NB4 (cell line): Measurements from ENCODE around the gene GARS1.

ENCODE experiments used
- POLR2A ChIP-seq: IDR thresholded peaks from 2 replicates; pipeline ENCODE4 v1.6.1; 2011; ENCODE audit warnings: mild to moderate bottlenecking; ENCODE audit not compliant: insufficient read length; ENCODE audit errors: extremely low read depth
- TF ChIP-seq, protein P1 (sequence below): IDR thresholded peaks from one replicate; pipeline ENCODE4 v1.5.1; 2012; ENCODE audit warnings: low read depth, low read length

DNA sequence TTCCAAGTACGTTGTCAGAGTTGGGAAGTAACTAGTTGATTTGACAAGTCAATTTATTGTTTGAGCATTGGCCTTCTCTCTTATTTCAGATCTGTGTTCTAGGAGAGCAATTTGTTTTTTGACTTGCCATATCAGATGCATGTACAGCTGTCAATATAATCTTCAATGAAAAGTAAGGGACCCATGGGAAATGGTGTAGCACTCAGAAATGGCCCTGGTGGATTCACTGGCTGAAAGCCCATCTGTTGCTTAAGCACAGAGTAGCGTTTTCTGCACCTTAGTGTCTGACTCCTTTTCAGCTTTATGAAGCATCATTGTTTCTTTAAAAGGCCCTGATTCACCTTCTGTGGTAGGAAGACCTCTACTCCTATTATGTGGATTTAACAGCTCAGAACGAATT, 10.2 kb downstream of the GARS1 start:
- TF ChIP-seq, protein P1, sequence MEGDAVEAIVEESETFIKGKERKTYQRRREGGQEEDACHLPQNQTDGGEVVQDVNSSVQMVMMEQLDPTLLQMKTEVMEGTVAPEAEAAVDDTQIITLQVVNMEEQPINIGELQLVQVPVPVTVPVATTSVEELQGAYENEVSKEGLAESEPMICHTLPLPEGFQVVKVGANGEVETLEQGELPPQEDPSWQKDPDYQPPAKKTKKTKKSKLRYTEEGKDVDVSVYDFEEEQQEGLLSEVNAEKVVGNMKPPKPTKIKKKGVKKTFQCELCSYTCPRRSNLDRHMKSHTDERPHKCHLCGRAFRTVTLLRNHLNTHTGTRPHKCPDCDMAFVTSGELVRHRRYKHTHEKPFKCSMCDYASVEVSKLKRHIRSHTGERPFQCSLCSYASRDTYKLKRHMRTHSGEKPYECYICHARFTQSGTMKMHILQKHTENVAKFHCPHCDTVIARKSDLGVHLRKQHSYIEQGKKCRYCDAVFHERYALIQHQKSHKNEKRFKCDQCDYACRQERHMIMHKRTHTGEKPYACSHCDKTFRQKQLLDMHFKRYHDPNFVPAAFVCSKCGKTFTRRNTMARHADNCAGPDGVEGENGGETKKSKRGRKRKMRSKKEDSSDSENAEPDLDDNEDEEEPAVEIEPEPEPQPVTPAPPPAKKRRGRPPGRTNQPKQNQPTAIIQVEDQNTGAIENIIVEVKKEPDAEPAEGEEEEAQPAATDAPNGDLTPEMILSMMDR, result no peak
- TF ChIP-seq POLR2A, result no peak
